Smooth muscle cell (in vitro differentiated cells): Measurements from ENCODE around the gene EXOC7. TPM values are rescaled to one million over a fixed set of nuclear protein-coding genes. Genes with fewer than 3 reads are reported as not detected.
"Not testable (repeated sequence)": the region's sequence is repeated elsewhere in the genome, so short reads cannot be mapped to it uniquely, and the experiment has no call there.

ENCODE experiments used
- DNase-seq: peaks from one replicate; lab custom pipeline; 2025; ENCODE audit not compliant: unreplicated experiment; lab: John Stamatoyannopoulos, UW
- H2AFZ ChIP-seq: fragments of 200-600 bp; sonication (generic); 2 replicates; pipeline ENCODE4 v1.6.0; 2016; ENCODE audit warnings: antibody characterized with exemption, low read depth, mild to moderate bottlenecking
- H3F3A ChIP-seq: fragments of 200-600 bp; sonication (generic); 2 replicates; pipeline ENCODE4 v1.6.0; 2017; ENCODE audit warnings: antibody characterized with exemption, low read depth
- H3K27ac ChIP-seq: fragments of 200-600 bp; sonication (generic); 2 replicates; pipeline ENCODE4 v1.5.1; 2016; ENCODE audit warnings: low read depth, mild to moderate bottlenecking
- H3K27me3 ChIP-seq: fragments of 200-600 bp; sonication (generic); 2 replicates; pipeline ENCODE4 v1.6.1; 2016; ENCODE audit warnings: low read depth, mild to moderate bottlenecking
- H3K36me3 ChIP-seq: fragments of 200-600 bp; sonication (generic); 2 replicates; pipeline ENCODE4 v1.5.1; 2016; ENCODE audit warnings: low read depth
- H3K4me1 ChIP-seq: fragments of 200-600 bp; sonication (generic); 2 replicates; pipeline ENCODE4 v1.5.1; 2016; ENCODE audit warnings: low read depth
- H3K4me2 ChIP-seq: fragments of 200-600 bp; sonication (generic); 2 replicates; pipeline ENCODE4 v1.6.0; 2016; ENCODE audit warnings: mild to moderate bottlenecking
- H3K4me3 ChIP-seq: fragments of 200-600 bp; sonication (generic); 2 replicates; pipeline ENCODE4 v1.5.1; 2016; ENCODE audit warnings: mild to moderate bottlenecking
- H3K79me2 ChIP-seq: fragments of 200-600 bp; sonication (generic); 2 replicates; pipeline ENCODE4 v1.6.0; 2016; ENCODE audit warnings: low read depth, mild to moderate bottlenecking
- H3K9ac ChIP-seq: fragments of 200-600 bp; sonication (generic); 2 replicates; pipeline ENCODE4 v1.6.0; 2016; ENCODE audit warnings: low read depth
- H3K9me3 ChIP-seq: fragments of 200-600 bp; sonication (generic); replicated peaks from 2 replicates; pipeline ENCODE4 v1.5.1; 2016; ENCODE audit warnings: low read depth
- H4K20me1 ChIP-seq: fragments of 200-600 bp; sonication (generic); 2 replicates; pipeline ENCODE4 v1.6.0; 2016; ENCODE audit warnings: low read depth
- CTCF ChIP-seq: fragments of 200-600 bp; sonication (generic); IDR thresholded peaks from 2 replicates; pipeline ENCODE4 v1.5.1; 2017; ENCODE audit warnings: borderline replicate concordance, mild to moderate bottlenecking, antibody characterized with exemption; ENCODE audit not compliant: insufficient read depth, poor library complexity, severe bottlenecking
- WGBS: methylation state at CpG from one replicate; pipeline ENCODE4 v1.1.7; 2016; ENCODE audit warnings: low lambda C conversion rate; 5-methylcytosine and 5-hydroxymethylcytosine counted together
- polyA plus RNA-seq: library from polyadenylated mRNA; unstranded; fragments of >200 nt; fragmentation: Nextera tagmentation; extraction: Ambion mirVana; gene quantifications from 2 replicates; pipeline ENCODE4 v1.2.1, GENCODE V29; 2016
- total RNA-seq: library from RNA; depleted of rRNA; stranded (reverse); fragments of >200 nt; gene quantifications from 2 replicates; pipeline ENCODE4 v1.2.3, GENCODE V29; 2014

The EXOC7 gene
- total and polyA plus RNA-seq, 2 experiments from 2014 or later = 59.1 to 70.3 TPM

GRCh38 chr17:76042868-76043267, 60.7 kb downstream of the EXOC7 start:
- H2AFZ ChIP-seq, H3K4me3 ChIP-seq, H3F3A ChIP-seq, H3K4me1 ChIP-seq, H3K4me2 ChIP-seq, DNase-seq, H3K9ac ChIP-seq, H3K9me3 ChIP-seq, H3K79me2 ChIP-seq, H3K27ac ChIP-seq, H3K27me3 ChIP-seq: not testable (repeated sequence)
- WGBS = 100% methylated on average over 3 of the region's 3 CpGs
- Histone ChIP-seq H3K36me3 (peaks cover 11% of the 10 kb centered on the region), H4K20me1 (peaks cover 39% of the 10 kb centered on the region)

- Histone ChIP-seq H4K20me1 (peaks cover 30% of the 10 kb centered on the region), H3K9me3 (no peaks in the 10 kb centered on the region), H3F3A (peaks cover 4% of the 10 kb centered on the region), H3K27me3 (no peaks in the 10 kb centered on the region), H3K4me1 (peaks cover 11% of the 10 kb centered on the region), H3K36me3 (peaks cover 3% of the 10 kb centered on the region), H3K79me2 (no peaks in the 10 kb centered on the region), H3K4me3 (no peak overlapping the region), H2AFZ (no peak overlapping the region), H3K4me2 (no peak overlapping the region), H3K27ac (no peak overlapping the region), H3K9ac (no peak overlapping the region)
- no peak for TF ChIP-seq CTCF
- DNase-seq = no peak
- 84% methylated on average over 6 of the region's 6 CpGs for WGBS
Measured at GRCh38 chr17:76040376-76040775, 63.2 kb downstream of the EXOC7 start.

GRCh38 chr17:76039121-76039520, 64.5 kb downstream of the EXOC7 start:
- WGBS = 98% methylated on average over 6 of the region's 6 CpGs
- no peak for TF ChIP-seq CTCF
- Histone ChIP-seq H3K27ac (no peak overlapping the region), H3F3A (peaks cover 4% of the 10 kb centered on the region), H3K4me2 (no peak overlapping the region), H3K4me1 (peaks cover 11% of the 10 kb centered on the region), H3K9ac (no peak overlapping the region), H3K79me2 (no peaks in the 10 kb centered on the region), H3K36me3 (peaks cover 3% of the 10 kb centered on the region), H3K27me3 (no peaks in the 10 kb centered on the region), H2AFZ (no peak overlapping the region), H3K9me3 (no peaks in the 10 kb centered on the region), H3K4me3 (no peak overlapping the region), H4K20me1 (peaks cover 24% of the 10 kb centered on the region)
- no peak for DNase-seq

- Histone ChIP-seq H3K4me2 (no peak overlapping the region), H4K20me1 (peaks cover 19% of the 10 kb centered on the region), H3K27me3 (no peaks in the 10 kb centered on the region), H3K36me3 (peaks cover 3% of the 10 kb centered on the region), H3K4me3 (no peak overlapping the region), H3K9me3 (no peaks in the 10 kb centered on the region), H3K9ac (no peak overlapping the region), H3K27ac (peak overlapping the region; percentile 40), H2AFZ (no peak overlapping the region), H3K4me1 (peaks cover 11% of the 10 kb centered on the region), H3F3A (peaks cover 4% of the 10 kb centered on the region), H3K79me2 (no peaks in the 10 kb centered on the region)
- DNase-seq = no peak
- no peak for TF ChIP-seq CTCF
- WGBS = 56% methylated on average over 3 of the region's 3 CpGs
Measured at GRCh38 chr17:76038050-76038449, 65.5 kb downstream of the EXOC7 start.
